ENCODE data around the gene DNAJB5. TPM values are rescaled to one million over a fixed set of nuclear protein-coding genes. Genes with fewer than 3 reads are reported as not detected.

The DNAJB5 gene
- total RNA-seq, 4 donors from 2014 or later = 1.1 to 3.7 (median 1.9) TPM

DNA sequence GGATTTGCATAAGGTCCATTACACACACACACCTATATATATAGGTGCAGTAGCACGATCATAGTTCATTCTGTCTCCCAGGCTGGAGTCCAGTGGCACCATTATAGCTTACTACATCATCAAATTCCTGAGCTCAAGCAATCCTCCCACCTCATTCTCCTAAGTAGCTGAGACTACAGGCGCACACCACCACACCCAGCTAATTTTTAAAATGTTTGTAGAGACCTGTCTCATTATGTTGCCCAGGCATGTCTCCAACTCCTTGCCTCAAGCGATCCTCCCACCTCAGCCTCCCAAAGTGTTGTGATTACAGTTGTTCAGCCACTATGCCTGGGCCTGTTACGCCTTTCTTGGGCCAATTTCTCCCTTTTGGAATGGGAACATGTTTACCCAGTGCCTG is 39.7 kb downstream of the DNAJB5 start:
- TF ChIP-seq, protein P1, sequence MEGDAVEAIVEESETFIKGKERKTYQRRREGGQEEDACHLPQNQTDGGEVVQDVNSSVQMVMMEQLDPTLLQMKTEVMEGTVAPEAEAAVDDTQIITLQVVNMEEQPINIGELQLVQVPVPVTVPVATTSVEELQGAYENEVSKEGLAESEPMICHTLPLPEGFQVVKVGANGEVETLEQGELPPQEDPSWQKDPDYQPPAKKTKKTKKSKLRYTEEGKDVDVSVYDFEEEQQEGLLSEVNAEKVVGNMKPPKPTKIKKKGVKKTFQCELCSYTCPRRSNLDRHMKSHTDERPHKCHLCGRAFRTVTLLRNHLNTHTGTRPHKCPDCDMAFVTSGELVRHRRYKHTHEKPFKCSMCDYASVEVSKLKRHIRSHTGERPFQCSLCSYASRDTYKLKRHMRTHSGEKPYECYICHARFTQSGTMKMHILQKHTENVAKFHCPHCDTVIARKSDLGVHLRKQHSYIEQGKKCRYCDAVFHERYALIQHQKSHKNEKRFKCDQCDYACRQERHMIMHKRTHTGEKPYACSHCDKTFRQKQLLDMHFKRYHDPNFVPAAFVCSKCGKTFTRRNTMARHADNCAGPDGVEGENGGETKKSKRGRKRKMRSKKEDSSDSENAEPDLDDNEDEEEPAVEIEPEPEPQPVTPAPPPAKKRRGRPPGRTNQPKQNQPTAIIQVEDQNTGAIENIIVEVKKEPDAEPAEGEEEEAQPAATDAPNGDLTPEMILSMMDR (IDR thresholded peaks at IDR 0.05) = no peak
- TF ChIP-seq POLR2A (IDR thresholded peaks at IDR 0.05) = no peak
- no peak for DNase-seq (ENCODE audit: low spot score in 2 of 2)
- WGBS, 2 donors = 35 to 46% methylated on average over 3 to 4 of the region's 4 CpGs
- H3K4me3 ChIP-seq (ENCODE audit: low read depth, poor library complexity, severe bottlenecking) = no peak overlapping the region
- intact Hi-C loops (cut with DNase I; ENCODE audit: low total_unique reads) = no loop called here

- intact Hi-C loops (cut with DNase I; ENCODE audit: low total_unique reads) = no loop called here
- TF ChIP-seq, protein P1 (IDR thresholded peaks at IDR 0.05) = no peak
- TF ChIP-seq POLR2A (IDR thresholded peaks at IDR 0.05) = no peak
- 38 to 44% methylated on average over 2 of the region's 2 CpGs for WGBS, 2 donors
- DNase-seq (ENCODE audit: low spot score in 2 of 2) = no peak
- no peak overlapping the region for H3K4me3 ChIP-seq (ENCODE audit: low read depth, poor library complexity, severe bottlenecking)
Observed at GRCh38 chr9:35029852-35030251, 40.3 kb downstream of the DNAJB5 start.

DNA sequence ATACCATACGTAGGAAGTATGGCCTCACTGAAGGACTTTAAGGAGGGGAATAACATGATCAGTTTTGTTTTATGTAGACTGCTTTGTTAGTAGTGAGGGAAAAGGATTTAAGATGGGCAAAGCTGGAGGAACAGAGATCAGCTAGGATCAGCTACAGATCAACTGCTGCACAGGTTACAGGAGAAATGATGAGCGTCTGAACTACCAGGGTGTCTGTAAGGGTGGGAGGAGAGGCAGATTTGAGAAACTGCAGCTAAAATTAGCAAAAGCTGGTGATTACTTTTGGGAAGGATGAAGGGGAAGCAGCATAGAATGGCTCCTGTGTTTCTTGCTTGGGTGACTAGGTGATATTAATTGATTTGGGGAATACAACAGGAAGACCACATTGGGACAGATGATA is 43.6 kb downstream of the DNAJB5 start:
- 94 to 97% methylated on average over 2 of the region's 2 CpGs for WGBS, 2 donors
- no peak overlapping the region for H3K4me3 ChIP-seq (ENCODE audit: low read depth, poor library complexity, severe bottlenecking)
- DNase-seq (ENCODE audit: low spot score in 2 of 2) = no peak
- TF ChIP-seq, protein P1 (IDR thresholded peaks at IDR 0.05) = no peak
- no peak for TF ChIP-seq POLR2A (IDR thresholded peaks at IDR 0.05)
- intact Hi-C loops (cut with DNase I; ENCODE audit: low total_unique reads) = no loop called here

DNA sequence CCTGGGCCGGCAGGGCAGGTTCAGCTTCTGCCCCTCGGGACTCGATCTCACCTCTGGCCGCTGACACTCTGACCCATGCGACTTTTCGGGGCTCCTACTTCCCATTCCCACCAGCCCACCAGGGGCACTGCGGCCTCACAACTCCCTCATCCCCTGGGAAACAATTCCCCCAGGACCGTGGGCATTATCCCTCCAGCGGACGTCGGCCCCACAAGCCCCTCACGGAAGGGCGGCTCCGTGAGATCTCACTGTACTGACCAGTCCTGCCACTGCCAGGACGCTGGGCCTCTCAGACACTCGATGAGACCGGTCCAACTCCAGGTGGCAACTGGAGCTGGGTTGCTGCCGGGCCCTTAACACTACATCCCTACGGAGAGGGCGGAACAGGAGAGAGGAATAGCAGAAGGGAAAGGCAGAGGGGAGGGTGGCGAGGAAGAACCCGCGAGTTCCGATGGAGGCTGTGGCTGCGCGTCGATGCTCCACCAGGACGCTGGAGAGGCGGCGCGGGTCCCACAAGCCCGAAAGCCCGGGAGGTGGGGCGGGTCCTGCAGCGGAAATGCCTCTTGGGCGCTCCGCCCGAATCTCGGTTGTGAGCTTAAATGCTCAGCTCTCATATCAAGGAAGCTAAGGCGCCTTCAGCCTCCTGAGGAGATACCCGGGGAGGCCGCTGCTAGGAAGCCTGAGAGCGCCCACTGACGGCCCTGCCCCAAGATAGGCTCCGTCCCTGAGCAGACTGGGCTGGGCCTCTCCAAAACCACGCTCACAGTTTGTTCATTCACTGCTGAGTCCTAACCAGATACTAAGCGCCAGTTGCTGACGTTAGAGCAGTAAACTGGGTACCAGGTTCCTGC is 46.5 kb downstream of the DNAJB5 start:
- TF ChIP-seq, protein P1 (IDR thresholded peaks at IDR 0.05) = no peak
- no peak for TF ChIP-seq POLR2A (IDR thresholded peaks at IDR 0.05)
- 39 to 63% methylated on average over 46 to 48 of the region's 48 CpGs for WGBS, 2 donors
- no peak overlapping the region for H3K4me3 ChIP-seq (ENCODE audit: low read depth, poor library complexity, severe bottlenecking)
- no peak for DNase-seq (ENCODE audit: low spot score in 2 of 2)
- intact Hi-C loops (cut with DNase I; ENCODE audit: low total_unique reads) = no loop called here

- no peak for DNase-seq (ENCODE audit: low spot score in 2 of 2)
- WGBS, 2 donors = 77 to 86% methylated on average over 3 of the region's 3 CpGs
- intact Hi-C loops (cut with DNase I; ENCODE audit: low total_unique reads) = no loop called here
- TF ChIP-seq, protein P1 (IDR thresholded peaks at IDR 0.05) = no peak
- no peak for TF ChIP-seq POLR2A (IDR thresholded peaks at IDR 0.05)
- H3K4me3 ChIP-seq (ENCODE audit: low read depth, poor library complexity, severe bottlenecking) = no peak overlapping the region
Observed at GRCh38 chr9:35042081-35042604, 52.6 kb downstream of the DNAJB5 start.

All from lower leg skin (tissue), 4 donors.